ENCODE results near the gene MRGPRD.

DNA sequence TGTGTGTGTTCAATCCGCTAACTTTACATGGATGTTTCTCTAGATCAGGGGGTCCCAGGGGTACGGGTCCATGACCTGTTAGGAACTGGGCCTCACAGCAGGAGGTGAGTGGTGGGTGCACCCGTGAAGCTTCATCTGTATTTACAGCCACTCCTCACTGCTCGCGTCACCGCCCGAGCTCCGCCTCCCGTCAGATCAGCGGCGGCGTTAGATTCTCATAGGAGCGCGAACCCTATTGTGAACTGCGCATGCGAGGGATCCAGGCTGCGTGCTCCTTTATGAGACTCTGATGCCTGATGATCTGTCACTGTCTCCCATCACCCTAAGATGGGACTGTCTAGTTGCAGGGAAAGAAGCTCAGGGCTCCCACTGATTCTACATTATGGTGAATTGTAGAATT is 31.9 kb downstream of the MRGPRD start:
- TF ChIP-seq, protein P1, sequence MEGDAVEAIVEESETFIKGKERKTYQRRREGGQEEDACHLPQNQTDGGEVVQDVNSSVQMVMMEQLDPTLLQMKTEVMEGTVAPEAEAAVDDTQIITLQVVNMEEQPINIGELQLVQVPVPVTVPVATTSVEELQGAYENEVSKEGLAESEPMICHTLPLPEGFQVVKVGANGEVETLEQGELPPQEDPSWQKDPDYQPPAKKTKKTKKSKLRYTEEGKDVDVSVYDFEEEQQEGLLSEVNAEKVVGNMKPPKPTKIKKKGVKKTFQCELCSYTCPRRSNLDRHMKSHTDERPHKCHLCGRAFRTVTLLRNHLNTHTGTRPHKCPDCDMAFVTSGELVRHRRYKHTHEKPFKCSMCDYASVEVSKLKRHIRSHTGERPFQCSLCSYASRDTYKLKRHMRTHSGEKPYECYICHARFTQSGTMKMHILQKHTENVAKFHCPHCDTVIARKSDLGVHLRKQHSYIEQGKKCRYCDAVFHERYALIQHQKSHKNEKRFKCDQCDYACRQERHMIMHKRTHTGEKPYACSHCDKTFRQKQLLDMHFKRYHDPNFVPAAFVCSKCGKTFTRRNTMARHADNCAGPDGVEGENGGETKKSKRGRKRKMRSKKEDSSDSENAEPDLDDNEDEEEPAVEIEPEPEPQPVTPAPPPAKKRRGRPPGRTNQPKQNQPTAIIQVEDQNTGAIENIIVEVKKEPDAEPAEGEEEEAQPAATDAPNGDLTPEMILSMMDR (conservative IDR thresholded peaks at IDR 0.05; ENCODE audit: low read depth in 2 of 2): no peak
- TF ChIP-seq CREB1 (CRISPR knock-in tag; IDR thresholded peaks at IDR 0.05; ENCODE audit: low read depth) (no peak), EZH2 (IDR thresholded peaks at IDR 0.05; ENCODE audit: low read depth, unreplicated experiment) (no peak), JUNB (IDR thresholded peaks at IDR 0.05; ENCODE audit: unreplicated experiment) (no peak), ZNF114 (CRISPR knock-in tag; IDR thresholded peaks at IDR 0.05) (no peak), ZNF331 (CRISPR knock-in tag; IDR thresholded peaks at IDR 0.05; ENCODE audit: low read depth) (no peak), NANOG (IDR thresholded peaks at IDR 0.05; ENCODE audit: borderline replicate concordance) (no peak), EZH2phosphoT487 (IDR thresholded peaks at IDR 0.05; ENCODE audit: unreplicated experiment) (no peak), POLR2AphosphoS5 (IDR thresholded peaks at IDR 0.05; ENCODE audit: low read depth) (no peak), STAT1 (IDR thresholded peaks at IDR 0.05; ENCODE audit: unreplicated experiment) (no peak)
- TF ChIP-seq, protein P2, sequence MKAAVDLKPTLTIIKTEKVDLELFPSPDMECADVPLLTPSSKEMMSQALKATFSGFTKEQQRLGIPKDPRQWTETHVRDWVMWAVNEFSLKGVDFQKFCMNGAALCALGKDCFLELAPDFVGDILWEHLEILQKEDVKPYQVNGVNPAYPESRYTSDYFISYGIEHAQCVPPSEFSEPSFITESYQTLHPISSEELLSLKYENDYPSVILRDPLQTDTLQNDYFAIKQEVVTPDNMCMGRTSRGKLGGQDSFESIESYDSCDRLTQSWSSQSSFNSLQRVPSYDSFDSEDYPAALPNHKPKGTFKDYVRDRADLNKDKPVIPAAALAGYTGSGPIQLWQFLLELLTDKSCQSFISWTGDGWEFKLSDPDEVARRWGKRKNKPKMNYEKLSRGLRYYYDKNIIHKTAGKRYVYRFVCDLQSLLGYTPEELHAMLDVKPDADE (IDR thresholded peaks at IDR 0.05): no peak
- TF ChIP-seq, protein P3, sequence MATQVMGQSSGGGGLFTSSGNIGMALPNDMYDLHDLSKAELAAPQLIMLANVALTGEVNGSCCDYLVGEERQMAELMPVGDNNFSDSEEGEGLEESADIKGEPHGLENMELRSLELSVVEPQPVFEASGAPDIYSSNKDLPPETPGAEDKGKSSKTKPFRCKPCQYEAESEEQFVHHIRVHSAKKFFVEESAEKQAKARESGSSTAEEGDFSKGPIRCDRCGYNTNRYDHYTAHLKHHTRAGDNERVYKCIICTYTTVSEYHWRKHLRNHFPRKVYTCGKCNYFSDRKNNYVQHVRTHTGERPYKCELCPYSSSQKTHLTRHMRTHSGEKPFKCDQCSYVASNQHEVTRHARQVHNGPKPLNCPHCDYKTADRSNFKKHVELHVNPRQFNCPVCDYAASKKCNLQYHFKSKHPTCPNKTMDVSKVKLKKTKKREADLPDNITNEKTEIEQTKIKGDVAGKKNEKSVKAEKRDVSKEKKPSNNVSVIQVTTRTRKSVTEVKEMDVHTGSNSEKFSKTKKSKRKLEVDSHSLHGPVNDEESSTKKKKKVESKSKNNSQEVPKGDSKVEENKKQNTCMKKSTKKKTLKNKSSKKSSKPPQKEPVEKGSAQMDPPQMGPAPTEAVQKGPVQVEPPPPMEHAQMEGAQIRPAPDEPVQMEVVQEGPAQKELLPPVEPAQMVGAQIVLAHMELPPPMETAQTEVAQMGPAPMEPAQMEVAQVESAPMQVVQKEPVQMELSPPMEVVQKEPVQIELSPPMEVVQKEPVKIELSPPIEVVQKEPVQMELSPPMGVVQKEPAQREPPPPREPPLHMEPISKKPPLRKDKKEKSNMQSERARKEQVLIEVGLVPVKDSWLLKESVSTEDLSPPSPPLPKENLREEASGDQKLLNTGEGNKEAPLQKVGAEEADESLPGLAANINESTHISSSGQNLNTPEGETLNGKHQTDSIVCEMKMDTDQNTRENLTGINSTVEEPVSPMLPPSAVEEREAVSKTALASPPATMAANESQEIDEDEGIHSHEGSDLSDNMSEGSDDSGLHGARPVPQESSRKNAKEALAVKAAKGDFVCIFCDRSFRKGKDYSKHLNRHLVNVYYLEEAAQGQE (IDR thresholded peaks at IDR 0.05; ENCODE audit: unreplicated experiment): no peak
- TF ChIP-seq, protein P4, sequence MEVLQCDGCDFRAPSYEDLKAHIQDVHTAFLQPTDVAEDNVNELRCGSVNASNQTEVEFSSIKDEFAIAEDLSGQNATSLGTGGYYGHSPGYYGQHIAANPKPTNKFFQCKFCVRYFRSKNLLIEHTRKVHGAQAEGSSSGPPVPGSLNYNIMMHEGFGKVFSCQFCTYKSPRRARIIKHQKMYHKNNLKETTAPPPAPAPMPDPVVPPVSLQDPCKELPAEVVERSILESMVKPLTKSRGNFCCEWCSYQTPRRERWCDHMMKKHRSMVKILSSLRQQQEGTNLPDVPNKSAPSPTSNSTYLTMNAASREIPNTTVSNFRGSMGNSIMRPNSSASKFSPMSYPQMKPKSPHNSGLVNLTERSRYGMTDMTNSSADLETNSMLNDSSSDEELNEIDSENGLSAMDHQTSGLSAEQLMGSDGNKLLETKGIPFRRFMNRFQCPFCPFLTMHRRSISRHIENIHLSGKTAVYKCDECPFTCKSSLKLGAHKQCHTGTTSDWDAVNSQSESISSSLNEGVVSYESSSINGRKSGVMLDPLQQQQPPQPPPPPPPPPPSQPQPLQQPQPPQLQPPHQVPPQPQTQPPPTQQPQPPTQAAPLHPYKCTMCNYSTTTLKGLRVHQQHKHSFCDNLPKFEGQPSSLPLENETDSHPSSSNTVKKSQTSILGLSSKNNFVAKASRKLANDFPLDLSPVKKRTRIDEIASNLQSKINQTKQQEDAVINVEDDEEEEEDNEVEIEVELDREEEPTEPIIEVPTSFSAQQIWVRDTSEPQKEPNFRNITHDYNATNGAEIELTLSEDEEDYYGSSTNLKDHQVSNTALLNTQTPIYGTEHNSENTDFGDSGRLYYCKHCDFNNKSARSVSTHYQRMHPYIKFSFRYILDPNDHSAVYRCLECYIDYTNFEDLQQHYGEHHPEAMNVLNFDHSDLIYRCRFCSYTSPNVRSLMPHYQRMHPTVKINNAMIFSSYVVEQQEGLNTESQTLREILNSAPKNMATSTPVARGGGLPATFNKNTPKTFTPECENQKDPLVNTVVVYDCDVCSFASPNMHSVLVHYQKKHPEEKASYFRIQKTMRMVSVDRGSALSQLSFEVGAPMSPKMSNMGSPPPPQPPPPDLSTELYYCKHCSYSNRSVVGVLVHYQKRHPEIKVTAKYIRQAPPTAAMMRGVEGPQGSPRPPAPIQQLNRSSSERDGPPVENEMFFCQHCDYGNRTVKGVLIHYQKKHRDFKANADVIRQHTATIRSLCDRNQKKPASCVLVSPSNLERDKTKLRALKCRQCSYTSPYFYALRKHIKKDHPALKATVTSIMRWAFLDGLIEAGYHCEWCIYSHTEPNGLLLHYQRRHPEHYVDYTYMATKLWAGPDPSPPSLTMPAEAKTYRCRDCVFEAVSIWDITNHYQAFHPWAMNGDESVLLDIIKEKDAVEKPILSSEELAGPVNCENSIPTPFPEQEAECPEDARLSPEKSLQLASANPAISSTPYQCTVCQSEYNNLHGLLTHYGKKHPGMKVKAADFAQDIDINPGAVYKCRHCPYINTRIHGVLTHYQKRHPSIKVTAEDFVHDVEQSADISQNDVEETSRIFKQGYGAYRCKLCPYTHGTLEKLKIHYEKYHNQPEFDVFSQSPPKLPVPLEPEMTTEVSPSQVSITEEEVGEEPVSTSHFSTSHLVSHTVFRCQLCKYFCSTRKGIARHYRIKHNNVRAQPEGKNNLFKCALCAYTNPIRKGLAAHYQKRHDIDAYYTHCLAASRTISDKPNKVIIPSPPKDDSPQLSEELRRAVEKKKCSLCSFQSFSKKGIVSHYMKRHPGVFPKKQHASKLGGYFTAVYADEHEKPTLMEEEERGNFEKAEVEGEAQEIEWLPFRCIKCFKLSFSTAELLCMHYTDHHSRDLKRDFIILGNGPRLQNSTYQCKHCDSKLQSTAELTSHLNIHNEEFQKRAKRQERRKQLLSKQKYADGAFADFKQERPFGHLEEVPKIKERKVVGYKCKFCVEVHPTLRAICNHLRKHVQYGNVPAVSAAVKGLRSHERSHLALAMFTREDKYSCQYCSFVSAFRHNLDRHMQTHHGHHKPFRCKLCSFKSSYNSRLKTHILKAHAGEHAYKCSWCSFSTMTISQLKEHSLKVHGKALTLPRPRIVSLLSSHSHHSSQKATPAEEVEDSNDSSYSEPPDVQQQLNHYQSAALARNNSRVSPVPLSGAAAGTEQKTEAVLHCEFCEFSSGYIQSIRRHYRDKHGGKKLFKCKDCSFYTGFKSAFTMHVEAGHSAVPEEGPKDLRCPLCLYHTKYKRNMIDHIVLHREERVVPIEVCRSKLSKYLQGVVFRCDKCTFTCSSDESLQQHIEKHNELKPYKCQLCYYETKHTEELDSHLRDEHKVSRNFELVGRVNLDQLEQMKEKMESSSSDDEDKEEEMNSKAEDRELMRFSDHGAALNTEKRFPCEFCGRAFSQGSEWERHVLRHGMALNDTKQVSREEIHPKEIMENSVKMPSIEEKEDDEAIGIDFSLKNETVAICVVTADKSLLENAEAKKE (CRISPR knock-in tag; IDR thresholded peaks at IDR 0.05): no peak

All from GM23338 (cell line).